GM19438 (cell line): ENCODE measurements around the gene ERMAP.
"Not testable (repeated sequence)": the region's sequence is repeated elsewhere in the genome, so short reads cannot be mapped to it uniquely, and the experiment has no call there.

Source experiments
- ATAC-seq: cut with Tn5 transposase; IDR thresholded peaks from one replicate; pipeline ENCODE4 v1.9.1; 2021; ENCODE audit warnings: low read depth; ENCODE audit not compliant: unreplicated experiment

Gene ERMAP

DNA sequence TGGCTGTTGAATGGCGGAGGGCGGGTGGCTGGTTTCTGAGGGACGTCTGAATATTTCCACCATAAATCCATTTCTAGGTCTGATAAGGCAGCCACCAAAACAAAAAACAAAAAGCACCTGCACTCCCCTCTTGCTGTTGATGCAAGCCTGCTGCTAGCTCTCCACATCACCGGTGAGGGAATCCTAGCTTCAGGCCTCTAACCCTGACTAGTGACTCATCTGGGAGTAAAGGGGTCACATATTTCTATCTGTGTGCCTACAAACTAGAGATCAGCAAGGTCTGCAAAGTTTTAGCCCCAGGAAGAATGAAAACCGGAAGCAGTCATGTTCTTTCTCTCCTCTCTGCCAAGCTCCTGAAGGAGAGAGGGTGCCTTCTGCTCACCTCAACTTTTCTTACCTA is 10.3 kb upstream of the ERMAP start:
- ATAC-seq: no peak

DNA sequence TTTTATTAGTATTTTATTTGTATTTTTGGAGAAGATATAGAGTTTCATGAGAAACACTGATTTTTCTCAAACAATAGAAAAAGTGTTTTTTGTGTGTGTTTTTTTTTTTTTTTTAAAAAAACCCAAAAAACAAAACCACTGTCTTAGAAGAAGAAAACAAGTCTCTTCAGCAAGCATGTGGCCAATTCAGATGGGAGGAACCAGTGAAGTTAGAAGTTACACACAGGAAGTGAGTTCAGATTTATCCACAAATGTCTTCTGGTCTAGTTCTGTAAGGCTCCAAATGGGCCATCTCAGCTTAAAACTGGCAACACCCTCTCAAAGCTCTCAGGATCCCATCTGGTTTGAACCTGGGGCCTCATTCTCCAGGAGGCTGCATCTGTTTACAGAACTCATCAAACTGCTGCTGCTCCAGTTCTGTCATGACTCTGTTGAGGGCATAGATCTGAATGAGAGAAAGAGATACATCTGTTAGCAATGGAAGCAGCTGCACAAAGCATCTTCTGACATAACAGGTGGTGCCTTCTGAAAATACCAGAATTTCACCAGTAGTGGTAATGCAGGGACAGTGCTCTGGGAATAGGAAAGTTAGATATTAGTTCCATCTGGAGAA is 9.8 kb upstream of the ERMAP start:
- ATAC-seq: no peak

DNA sequence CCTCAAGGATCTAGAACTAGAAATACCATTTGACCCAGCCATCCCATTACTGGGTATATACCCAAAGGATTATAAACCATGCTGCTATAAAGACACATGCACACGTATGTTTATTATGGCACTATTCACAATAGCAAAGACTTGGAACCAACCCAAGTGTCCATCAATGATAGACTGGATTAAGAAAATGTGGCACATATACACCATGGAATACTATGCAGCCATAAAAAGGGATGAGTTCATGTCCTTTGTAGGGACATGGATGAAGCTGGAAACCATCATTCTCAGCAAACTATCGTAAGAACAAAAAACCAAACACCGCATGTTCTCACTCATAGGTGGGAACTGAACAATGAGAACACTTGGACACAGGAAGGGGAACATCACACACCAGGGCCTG is 2.1 kb upstream of the ERMAP start:
- not testable (repeated sequence) for ATAC-seq

DNA sequence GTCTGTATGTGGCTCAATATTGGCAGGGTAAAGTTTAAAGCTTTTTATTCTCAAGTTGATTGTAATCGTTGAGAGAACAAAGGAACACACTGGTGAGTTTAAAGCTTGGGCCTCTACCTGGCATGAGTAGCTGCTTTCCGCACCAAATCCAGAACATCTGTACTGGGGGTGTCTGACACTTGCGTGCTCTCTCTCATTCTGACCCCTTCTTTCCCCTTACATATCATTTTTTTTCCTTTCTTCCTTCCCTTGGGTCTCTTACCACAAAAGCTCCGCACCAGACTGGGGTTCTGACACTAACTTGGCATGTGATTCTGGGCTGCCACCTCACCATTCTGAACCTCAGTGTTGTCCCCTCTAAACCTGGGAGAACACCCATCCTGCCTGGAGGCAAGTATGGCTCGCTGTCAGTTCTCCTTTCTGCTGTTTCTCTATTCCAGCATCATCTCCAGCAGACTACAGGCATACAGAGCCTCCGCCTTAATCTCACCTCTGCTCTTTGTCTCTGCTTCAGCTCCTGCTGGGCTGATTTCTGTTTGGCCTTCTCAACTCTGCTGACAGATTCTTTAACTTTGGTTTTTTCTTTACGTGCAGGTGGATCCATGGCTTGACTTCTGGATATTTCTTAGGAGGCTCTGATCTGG is 859 bp upstream of the ERMAP start:
- ATAC-seq: no peak

DNA sequence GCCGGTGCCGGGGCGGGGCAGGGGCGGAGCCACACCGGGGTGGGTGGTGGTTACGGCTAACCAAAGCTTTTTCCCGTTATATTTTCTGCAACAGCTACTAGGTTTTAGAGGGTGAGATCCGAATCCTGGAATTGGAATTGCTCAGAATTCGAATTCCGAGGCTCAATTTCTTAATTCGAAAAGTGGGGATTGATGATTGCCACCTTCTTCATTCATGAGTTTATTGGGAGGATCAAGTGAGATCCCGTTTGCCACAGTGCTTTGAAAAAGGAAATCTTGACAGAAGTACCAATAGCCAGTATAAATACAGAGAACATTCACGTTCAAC is 482 bp downstream of the ERMAP start:
- ATAC-seq: no peak

DNA sequence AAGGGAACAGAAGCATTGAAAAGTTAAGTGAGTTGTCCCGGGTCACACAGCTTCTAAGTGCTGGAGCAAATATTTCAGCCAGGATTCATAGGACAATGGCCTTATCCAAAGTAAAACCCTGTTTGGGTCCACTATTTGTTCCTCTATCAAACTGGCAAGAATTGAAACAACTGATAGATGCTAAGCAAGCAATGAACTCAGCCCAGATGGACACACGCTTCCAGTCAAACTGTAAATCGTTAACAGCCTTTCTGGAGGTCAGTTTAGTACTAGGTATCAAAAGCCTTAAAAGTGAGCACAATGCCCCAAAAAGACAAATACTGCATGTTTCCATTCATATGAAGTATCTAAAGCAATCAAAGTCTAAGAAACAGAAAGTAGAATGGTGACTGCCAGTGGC is 1.1 kb downstream of the ERMAP start:
- no peak for ATAC-seq

DNA sequence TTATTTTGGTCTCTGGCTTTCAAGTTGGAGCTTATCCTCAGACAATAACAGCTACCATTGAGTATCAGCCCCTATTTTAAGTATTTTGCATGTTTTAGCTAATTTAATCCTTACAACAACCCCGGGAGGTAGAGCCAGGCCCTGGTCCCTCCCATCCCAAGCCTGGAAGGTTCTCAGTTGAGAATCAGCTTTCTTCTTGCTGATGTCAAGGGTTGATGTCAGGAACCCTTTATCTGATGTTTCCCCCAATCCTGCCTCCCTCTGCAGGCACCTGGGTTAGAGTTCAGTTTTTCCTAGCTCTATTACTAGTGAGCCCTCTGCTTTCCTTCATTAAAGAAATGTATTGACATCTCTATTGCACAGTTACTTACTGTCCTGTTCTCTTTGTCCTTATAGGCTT is 3.9 kb downstream of the ERMAP start:
- ATAC-seq: no peak

DNA sequence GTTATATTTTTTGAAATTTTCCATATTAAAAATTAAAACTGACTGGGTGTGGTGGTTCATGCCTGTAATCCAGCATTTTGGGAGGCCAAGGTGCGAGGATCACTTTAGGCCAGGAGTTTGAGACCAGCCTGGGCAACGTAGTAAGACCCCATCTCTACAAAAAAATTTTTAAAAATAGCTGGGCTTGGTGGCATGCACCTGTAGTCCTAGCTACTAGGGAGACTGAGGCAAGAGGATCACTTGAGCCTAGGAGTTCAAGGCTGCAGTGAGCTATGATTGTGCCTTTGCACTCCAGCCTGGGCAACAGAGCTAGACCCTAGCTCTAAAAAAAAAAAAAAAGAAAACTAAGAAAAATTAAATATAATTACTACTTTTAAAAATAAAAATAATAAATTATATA is 4.8 kb downstream of the ERMAP start:
- ATAC-seq: no peak

DNA sequence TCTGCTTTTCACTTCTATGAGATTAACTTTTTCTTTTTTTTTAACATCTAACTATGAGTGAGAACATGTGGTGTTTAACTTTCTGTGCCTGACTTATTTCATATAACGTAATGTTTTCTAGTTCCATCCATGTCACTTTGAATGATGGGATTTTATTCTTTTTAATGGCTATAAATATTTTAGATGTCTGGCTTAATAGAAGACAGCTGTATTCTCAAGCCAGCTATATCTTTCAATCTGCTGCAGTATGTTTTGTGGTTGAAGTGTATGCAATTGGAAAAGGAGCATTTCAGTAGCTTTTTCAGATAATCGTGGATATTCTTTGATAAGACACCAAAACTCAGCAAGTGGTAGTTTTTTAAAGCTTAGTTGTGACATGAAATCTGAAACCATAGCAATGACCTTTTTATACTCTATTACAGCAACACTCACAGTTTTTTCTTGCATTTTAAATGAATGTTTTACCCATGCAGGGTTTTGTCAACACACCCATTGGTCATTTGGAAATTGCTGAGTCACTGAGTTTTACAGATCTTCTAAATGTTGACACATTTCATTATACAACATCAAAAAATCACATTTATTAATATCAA is 6.0 kb downstream of the ERMAP start:
- ATAC-seq: no peak

DNA sequence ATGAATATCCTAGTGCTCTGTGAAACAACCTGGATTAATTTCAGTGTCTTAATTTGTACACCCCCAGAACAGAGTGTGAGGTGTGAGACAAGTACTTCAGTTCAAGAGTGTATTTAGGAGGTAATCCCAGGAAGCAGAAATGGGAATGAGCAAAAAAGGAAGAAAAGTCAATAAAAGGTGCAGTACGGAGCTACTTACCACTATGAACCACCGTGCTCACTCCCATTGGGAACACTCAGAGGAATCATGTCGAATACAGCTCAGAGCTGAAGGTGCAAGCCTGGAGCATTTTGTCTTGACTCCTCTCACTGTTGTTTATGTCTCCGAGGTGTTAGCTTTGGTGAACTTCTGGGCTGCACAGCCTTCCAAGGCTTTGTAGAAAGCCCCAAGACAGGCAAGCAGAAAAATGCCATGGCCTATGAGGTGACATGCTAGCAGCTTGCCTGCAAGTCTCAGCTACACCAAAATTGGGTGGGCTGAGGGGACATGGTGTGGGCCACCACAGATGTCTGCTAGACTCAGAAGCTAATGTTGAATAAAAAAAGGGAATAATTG is 7.6 kb downstream of the ERMAP start:
- ATAC-seq: no peak

DNA sequence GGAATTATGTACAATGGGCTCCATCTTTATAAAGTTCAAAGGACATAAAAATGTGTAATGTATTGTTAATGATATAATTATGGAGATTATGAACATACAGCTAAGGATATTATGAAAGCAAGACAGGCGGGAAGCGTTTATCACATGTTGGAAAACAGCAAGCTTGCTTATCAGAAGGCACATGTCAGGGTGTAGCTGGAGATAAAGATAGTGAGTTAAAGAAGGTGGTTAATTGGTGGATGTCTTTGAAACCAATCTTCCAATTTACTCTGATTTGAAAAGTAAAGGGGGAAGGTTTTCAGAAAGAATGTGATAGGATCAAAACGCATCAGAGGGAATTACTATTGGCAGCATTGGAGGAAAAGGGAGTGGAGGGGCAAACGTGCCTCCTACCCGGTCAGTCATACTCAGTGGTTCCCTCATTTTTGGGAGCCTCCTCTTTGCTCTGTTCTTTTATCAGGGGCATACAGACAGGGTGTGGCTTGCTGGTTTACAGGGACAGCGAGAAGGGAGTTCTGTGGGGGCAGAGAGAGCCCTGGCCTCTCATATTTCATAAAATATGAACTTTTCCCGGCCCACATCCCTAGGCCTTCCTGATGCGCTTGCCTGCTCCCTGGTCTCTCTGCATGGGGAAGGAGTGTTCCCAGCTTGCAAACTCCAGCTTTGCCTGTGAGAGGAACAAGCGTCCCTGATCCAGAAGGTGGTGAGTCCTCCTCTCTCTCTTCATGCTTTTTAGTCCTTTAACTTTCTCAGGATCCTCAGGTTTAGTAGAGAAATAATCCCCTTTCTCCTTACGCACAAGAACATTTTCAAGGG is 8.3 kb downstream of the ERMAP start:
- ATAC-seq: no peak

DNA sequence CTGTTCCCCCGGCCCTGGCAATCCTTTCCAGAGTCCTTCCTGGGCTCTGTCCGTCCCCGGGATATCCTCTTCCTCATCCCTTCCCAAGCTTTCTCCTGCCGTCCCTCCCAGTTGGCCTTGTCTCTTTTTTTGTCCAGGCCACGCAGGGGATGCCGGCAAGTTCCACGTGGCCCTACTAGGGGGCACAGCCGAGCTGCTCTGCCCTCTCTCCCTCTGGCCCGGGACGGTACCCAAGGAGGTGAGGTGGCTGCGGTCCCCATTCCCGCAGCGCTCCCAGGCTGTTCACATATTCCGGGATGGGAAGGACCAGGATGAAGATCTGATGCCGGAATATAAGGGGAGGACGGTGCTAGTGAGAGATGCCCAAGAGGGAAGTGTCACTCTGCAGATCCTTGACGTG is 13.7 kb downstream of the ERMAP start:
- ATAC-seq: no peak

DNA sequence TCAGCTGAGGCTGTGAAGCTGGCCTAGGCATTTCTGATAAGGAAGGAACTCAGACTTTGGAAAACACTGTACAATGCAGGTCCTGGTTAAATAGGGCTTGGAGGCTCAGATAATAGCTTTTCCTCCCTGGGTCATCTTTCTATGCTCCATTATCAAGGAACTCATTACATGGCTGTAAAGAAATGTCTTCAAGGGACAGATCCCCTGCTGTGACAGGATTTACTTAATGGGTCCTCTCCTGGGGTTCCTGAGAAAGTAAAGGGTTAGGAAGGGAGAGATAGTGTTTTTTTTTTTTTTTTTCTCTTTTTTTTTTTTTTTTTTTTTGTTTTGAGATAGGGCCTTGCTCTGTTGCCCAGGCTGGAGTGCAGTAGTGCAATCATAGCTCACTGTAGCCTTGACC is 14.4 kb downstream of the ERMAP start:
- no peak for ATAC-seq

DNA sequence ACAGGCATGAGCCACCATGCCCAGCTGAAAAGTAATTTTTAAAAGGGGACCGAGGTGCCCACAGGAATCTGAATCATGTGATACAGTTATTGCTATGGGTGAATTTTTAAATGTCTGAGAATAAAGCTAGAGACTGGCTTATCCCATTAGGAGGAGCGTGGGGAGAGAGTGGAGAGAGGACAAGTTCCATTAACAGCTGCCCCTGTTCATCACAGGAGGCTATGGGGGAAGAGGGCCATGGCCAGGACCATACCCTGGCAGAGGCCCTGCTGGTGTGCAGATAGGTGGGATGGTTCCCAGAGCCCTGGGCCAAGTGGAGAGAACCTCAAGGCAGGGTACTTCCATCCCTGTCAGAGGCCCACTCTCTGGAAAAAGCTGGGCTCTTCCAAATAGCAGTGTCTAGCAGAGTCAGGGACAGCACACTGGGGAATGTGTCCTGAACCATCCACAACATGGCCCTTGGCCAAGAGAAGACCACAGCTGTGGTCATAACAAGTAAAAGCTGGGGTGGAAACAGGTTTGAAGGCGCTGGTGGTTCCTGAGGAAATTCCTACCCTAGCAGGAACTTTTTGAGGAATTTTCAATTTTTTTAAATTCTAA is 15.8 kb downstream of the ERMAP start:
- ATAC-seq: no peak

DNA sequence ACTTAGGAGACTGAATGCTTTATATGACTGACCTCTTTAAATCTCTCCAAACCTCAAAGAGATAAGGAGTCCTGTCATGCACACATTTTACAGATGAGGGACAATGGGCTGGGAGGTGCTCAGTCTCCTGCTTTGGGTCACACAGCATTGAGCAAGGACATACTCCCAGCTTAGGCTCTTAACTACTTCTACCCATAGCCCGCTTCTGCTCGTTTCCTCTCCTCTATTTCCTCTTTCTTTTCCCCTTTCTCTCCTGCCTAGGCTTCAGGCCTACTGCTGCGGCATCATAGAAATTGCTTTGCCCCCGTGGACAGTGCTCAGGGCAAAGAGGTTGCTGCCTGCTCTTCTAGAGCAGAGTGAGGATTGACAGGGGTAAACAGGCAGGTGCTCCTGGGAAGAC is 17.1 kb downstream of the ERMAP start:
- no peak for ATAC-seq

DNA sequence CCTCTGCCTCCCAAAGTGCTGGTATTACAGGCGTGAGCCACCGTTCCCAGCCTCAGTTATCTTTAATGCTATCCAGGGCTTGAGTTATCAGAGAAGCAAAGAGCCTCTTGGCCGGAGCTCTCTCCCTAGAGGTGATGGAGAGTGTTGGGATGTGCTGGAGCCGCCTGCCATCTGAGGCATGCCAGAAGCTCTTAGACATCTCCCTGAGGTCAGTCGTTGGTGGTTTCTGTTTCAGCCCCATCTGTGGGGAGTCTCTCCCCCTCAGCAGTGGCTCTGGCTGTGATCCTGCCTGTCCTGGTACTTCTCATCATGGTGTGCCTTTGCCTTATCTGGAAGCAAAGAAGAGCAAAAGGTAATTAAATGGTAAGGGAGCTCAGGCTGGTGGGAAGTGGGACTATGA is 17.9 kb downstream of the ERMAP start:
- no peak for ATAC-seq

DNA sequence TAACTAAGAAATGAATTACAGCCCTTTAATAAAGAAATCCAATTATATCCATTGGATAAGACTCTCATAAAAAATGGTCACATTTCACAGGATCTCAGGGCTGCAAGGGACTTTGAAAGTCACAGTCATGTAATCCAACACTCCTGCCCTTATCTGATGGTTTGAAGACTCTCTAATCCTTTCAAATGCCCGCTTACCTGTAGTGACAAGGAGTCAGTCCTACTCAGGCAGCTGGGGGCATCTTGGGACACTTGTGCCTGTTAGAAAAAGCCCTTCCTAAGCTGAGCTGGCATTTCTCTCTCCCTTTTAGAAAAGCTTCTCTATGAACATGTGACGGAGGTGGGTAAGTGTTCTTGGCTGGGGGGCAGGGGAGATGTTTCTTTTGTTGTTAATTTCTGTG is 18.5 kb downstream of the ERMAP start:
- ATAC-seq: no peak

DNA sequence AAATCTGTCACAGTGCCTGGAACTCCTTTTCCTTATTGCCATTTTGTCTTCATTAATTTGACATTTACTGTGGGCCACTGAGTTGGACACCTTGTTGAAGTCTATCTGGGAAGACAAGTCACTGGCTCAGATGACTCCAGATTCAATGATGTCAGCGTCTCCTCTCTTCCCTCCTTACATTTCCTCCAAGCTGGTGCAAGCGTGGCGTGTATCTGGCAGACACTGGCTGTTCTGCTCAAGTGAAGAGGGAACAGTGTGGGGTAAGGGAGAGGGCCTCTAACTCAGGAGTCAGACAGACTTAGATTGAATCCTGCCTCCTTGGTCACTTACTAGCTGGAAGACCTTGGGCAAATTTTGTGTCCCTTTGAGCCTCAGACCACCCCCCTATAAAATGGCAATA is 20.8 kb downstream of the ERMAP start:
- no peak for ATAC-seq

DNA sequence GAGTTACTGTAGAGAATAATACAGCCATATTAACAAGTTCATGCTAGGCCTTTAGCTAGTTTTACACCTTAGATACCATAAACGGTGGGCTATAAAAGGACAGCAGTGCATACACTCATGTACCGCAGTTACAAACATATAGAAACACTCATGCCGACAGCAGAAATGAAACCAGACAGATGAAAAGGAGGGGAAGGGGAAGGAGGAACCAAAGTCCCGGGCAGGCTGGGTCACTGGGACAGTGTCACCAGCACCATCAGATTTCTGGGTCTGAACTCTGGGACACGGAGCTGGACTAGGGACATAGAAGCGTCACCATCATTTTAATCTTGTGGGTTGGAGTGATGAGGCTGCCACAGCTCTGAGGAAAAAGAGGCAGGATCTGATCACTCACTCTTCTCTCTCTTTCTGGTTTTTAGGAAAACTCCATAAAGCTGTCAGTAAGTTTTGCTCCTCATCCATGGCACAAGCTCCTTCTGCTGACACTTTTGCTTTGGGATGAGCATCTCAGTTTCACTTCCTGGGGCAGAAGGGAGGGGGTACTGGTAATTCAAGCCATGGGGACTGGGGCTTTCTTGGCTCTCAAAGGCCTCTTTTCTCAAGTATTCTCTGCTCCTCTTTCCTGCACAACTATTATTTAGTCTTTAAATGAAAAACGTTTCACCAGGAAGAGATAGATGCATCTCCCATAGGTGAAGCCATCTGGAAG is 21.7 kb downstream of the ERMAP start:
- no peak for ATAC-seq

DNA sequence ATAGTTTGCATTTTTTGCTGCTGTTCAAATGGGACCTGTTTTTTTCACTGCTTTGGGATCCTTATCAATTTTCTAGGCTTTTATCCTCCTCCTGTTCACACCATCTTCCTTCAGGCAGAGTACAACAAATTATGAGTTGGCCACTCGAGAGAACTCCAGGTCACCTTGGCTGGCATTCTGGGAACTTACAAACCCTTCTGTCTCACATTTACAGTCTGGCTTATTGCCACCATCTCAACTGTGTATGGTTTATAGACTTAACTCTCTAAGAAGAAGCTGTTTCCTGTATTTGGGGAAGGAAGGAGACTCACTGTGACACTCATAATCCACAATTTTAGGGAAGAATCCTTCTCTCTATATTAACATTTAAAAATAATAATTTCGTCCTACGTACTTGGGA is 24.1 kb downstream of the ERMAP start:
- ATAC-seq: no peak
